Ovary (tissue), 3 donors: ENCODE data around the gene ZNF837.

Source experiments
- POLR2A ChIP-seq: fragments of 450-650 bp; IDR thresholded peaks from one replicate; pipeline ENCODE4 v1.6.1; 2017; ENCODE audit warnings: antibody characterized with exemption, mild to moderate bottlenecking, moderate library complexity
- TF ChIP-seq, protein P1 (sequence below), 3 donors: fragments of 450-650 bp in 2 of 3; fragments of 200-600 bp in 1 of 3; IDR thresholded peaks; one replicate each; pipeline versions ENCODE4 v1.5.1 to v1.8.0; 2016 to 2022; ENCODE audit warnings: antibody characterized with exemption in 3 of 3, mild to moderate bottlenecking in 1 of 3
- donor health status: DM: no; HTN: no; CAD: no.

GRCh38 chr19:58353717-58354477, 26.9 kb downstream of the ZNF837 start:
- TF ChIP-seq, protein P1, sequence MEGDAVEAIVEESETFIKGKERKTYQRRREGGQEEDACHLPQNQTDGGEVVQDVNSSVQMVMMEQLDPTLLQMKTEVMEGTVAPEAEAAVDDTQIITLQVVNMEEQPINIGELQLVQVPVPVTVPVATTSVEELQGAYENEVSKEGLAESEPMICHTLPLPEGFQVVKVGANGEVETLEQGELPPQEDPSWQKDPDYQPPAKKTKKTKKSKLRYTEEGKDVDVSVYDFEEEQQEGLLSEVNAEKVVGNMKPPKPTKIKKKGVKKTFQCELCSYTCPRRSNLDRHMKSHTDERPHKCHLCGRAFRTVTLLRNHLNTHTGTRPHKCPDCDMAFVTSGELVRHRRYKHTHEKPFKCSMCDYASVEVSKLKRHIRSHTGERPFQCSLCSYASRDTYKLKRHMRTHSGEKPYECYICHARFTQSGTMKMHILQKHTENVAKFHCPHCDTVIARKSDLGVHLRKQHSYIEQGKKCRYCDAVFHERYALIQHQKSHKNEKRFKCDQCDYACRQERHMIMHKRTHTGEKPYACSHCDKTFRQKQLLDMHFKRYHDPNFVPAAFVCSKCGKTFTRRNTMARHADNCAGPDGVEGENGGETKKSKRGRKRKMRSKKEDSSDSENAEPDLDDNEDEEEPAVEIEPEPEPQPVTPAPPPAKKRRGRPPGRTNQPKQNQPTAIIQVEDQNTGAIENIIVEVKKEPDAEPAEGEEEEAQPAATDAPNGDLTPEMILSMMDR (IDR thresholded peaks at IDR 0.05) = no peak
- TF ChIP-seq POLR2A = no peak
